ENCODE results near the gene UBN2.

DNA sequence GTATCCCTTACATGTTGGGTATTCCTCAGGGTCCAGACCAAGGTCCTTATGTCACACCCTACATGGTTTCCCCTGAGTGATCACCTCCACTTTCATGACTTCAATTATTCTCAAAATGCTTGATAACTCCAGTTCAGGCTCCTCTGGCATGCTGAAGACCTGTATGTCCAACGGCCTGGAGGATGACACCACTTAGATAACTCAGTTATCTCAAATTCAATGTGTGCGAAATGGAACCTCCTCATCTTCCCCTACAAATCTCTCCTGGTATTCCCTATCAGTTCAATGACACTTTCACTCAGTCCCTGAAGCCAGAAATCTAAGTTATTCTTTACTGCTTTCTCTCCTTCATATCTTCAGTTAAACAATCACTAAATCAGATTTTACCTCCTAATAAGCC lies 120.0 kb downstream of the UBN2 start:
- TF ChIP-seq, protein P1, sequence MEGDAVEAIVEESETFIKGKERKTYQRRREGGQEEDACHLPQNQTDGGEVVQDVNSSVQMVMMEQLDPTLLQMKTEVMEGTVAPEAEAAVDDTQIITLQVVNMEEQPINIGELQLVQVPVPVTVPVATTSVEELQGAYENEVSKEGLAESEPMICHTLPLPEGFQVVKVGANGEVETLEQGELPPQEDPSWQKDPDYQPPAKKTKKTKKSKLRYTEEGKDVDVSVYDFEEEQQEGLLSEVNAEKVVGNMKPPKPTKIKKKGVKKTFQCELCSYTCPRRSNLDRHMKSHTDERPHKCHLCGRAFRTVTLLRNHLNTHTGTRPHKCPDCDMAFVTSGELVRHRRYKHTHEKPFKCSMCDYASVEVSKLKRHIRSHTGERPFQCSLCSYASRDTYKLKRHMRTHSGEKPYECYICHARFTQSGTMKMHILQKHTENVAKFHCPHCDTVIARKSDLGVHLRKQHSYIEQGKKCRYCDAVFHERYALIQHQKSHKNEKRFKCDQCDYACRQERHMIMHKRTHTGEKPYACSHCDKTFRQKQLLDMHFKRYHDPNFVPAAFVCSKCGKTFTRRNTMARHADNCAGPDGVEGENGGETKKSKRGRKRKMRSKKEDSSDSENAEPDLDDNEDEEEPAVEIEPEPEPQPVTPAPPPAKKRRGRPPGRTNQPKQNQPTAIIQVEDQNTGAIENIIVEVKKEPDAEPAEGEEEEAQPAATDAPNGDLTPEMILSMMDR (IDR thresholded peaks at IDR 0.05), result no peak
- TF ChIP-seq EP300 (IDR thresholded peaks at IDR 0.05) (no peak), POLR2A (IDR thresholded peaks at IDR 0.05) (no peak), POLR2AphosphoS5 (IDR thresholded peaks at IDR 0.05) (no peak)

All from stomach (tissue), 4 donors.